Spleen (tissue), 11 donors: ENCODE measurements around the gene MS4A6E. TPM values are rescaled to one million over a fixed set of nuclear protein-coding genes. Genes with fewer than 3 reads are reported as not detected.

Source experiments
- DNase-seq: peaks from one replicate; pipeline ENCODE4 v3.0.0-alpha.2; 2020
- H3K27ac ChIP-seq, 8 donors: fragments of 200-600 bp; sonication (generic) in 7 of 8; 1 replicate in 4 of 8; 2 replicates in 4 of 8; pipeline versions ENCODE4 v1.5.0 to v1.8.0; 2016 to 2021; ENCODE audit warnings: inconsistent platforms in 4 of 8, mild to moderate bottlenecking in 4 of 8, moderate library complexity in 1 of 8
- H3K27me3 ChIP-seq, 7 donors: fragments of 200-600 bp; sonication (generic) in 6 of 7; replicated peaks in 1 of 7; 1 replicate in 4 of 7; 2 replicates in 3 of 7; pipeline versions ENCODE4 v1.5.0 to v1.8.0; 2016 to 2021; ENCODE audit warnings: inconsistent platforms in 3 of 7, mild to moderate bottlenecking in 1 of 7
- H3K36me3 ChIP-seq, 6 donors: fragments of 200-600 bp; sonication (generic) in 5 of 6; 1 replicate in 4 of 6; 2 replicates in 2 of 6; pipeline versions ENCODE4 v1.5.0 to v1.8.0; 2016 to 2021; ENCODE audit warnings: inconsistent platforms in 2 of 6
- H3K4me1 ChIP-seq, 6 donors: fragments of 200-600 bp; sonication (generic) in 5 of 6; 1 replicate in 3 of 6; 2 replicates in 3 of 6; pipeline versions ENCODE4 v1.5.0 to v1.8.0; 2016 to 2021; ENCODE audit warnings: inconsistent platforms in 3 of 6
- H3K4me3 ChIP-seq, 8 donors: fragments of 200-600 bp; sonication (generic) in 7 of 8; 1 replicate in 4 of 8; 2 replicates in 4 of 8; pipeline versions ENCODE4 v1.5.0 to v1.8.0; 2016 to 2021; ENCODE audit warnings: inconsistent platforms in 4 of 8, mild to moderate bottlenecking in 4 of 8, moderate library complexity in 2 of 8
- H3K9me3 ChIP-seq, 8 donors: fragments of 200-600 bp; sonication (generic) in 7 of 8; 1 replicate in 4 of 8; 2 replicates in 4 of 8; pipeline versions ENCODE4 v1.5.0 to v1.8.0; 2016 to 2021; ENCODE audit warnings: inconsistent platforms in 4 of 8
- POLR2A ChIP-seq, 3 donors: fragments of 450-650 bp; IDR thresholded peaks; one replicate each; pipeline ENCODE4 v1.5.1; 2017; ENCODE audit warnings: antibody characterized with exemption in 3 of 3, mild to moderate bottlenecking in 1 of 3
- POLR2AphosphoS5 ChIP-seq, 3 donors: sonication (generic); formaldehyde crosslinking; IDR thresholded peaks; one replicate each; pipeline ENCODE4 v1.5.1; 2017; ENCODE audit warnings: antibody characterized with exemption in 3 of 3
- WGBS, 5 donors: extraction: QIAGEN DNeasy Blood & Tissue Kit in 3 of 5; methylation state at CpG; one replicate each; pipeline versions ENCODE4 v1.1.5 to v1.1.7; 2013 to 2018; 5-methylcytosine and 5-hydroxymethylcytosine counted together
- intact Hi-C: fragments of 100-400 bp; cut with DNase I; formaldehyde crosslinking; loops from one replicate; pipeline ENCODE4 v1.15.0; 2023; ENCODE audit warnings: low total_unique reads
- polyA plus RNA-seq, 3 donors: library from polyadenylated mRNA; stranded (reverse); fragments of 200-250 nt; gene quantifications; one replicate each; pipeline ENCODE4 v1.2.1, GENCODE V29; 2013
- total RNA-seq, 7 donors: library from RNA; depleted of rRNA in 3 of 7; stranded (reverse); fragments of >200 nt in 3 of 7; fragmentation: NEBNext Ultra II Directional in 4 of 7; extraction: Animal tissue kit (Norgen Biotek cat#: 25700) in 4 of 7; gene quantifications; one replicate each; pipeline versions ENCODE4 v1.1.0 to v1.2.1, GENCODE V29; 2016 to 2021
- TF ChIP-seq, protein P1 (sequence below), 11 experiments: fragments of 200-600 bp in 7 of 11; fragments of 450-650 bp in 4 of 11; sonication (generic) in 4 of 11; IDR thresholded peaks in 8 of 11; conservative IDR thresholded peaks in 3 of 11; 1 replicate in 7 of 11; 2 replicates in 4 of 11; pipeline versions ENCODE4 v1.4.0 to v1.8.0; 2016 to 2021; ENCODE audit warnings: antibody characterized with exemption in 11 of 11, inconsistent platforms in 4 of 11, mild to moderate bottlenecking in 1 of 11
- donor health status: healthy with polysubstance abuse.
- donor health status: DM: no; HTN: no; CAD: no; lungs with moderate emphysema.
- donor health status: DM: no; HTN: no; CAD: no.
- donor health status: Bipolar disorder and iron deficiency.
- donor health status: healthy.
- donor health status: DM: no; HTN: no; CAD: no.
- donor health status: DM: yes; HTN: yes; CAD: no.

MS4A6E gene
- total and polyA plus RNA-seq, 10 donors: 0.65 to 128 (median 4.8) TPM; not detected in 1

- Histone ChIP-seq H3K36me3 (no peaks in the 10 kb centered on the region), H3K27ac (peak overlapping the region in 6 of 8 donors; percentile 79 to 89 (median 82)), H3K4me3 (no peak overlapping the region), H3K27me3 (no peaks in the 10 kb centered on the region), H3K9me3 (no peaks in the 10 kb centered on the region), H3K4me1 (peaks cover 0 to 46% (median 17%) of the 10 kb centered on the region in 6 donors)
- no peak for DNase-seq
- WGBS, 5 donors: 65 to 95% (median 90%) methylated on average over 3 of the region's 3 CpGs
- no peak for TF ChIP-seq POLR2AphosphoS5 (IDR thresholded peaks at IDR 0.05)
- TF ChIP-seq, protein P1, sequence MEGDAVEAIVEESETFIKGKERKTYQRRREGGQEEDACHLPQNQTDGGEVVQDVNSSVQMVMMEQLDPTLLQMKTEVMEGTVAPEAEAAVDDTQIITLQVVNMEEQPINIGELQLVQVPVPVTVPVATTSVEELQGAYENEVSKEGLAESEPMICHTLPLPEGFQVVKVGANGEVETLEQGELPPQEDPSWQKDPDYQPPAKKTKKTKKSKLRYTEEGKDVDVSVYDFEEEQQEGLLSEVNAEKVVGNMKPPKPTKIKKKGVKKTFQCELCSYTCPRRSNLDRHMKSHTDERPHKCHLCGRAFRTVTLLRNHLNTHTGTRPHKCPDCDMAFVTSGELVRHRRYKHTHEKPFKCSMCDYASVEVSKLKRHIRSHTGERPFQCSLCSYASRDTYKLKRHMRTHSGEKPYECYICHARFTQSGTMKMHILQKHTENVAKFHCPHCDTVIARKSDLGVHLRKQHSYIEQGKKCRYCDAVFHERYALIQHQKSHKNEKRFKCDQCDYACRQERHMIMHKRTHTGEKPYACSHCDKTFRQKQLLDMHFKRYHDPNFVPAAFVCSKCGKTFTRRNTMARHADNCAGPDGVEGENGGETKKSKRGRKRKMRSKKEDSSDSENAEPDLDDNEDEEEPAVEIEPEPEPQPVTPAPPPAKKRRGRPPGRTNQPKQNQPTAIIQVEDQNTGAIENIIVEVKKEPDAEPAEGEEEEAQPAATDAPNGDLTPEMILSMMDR (IDR thresholded peaks at IDR 0.05 in 8 of 11, conservative IDR thresholded peaks at IDR 0.05 in 3 of 11): no peak
- TF ChIP-seq POLR2A (IDR thresholded peaks at IDR 0.05): no peak
- intact Hi-C loops: no loop called here
Measured at GRCh38 chr11:60376601-60377000, 49.5 kb downstream of the MS4A6E start.

DNA sequence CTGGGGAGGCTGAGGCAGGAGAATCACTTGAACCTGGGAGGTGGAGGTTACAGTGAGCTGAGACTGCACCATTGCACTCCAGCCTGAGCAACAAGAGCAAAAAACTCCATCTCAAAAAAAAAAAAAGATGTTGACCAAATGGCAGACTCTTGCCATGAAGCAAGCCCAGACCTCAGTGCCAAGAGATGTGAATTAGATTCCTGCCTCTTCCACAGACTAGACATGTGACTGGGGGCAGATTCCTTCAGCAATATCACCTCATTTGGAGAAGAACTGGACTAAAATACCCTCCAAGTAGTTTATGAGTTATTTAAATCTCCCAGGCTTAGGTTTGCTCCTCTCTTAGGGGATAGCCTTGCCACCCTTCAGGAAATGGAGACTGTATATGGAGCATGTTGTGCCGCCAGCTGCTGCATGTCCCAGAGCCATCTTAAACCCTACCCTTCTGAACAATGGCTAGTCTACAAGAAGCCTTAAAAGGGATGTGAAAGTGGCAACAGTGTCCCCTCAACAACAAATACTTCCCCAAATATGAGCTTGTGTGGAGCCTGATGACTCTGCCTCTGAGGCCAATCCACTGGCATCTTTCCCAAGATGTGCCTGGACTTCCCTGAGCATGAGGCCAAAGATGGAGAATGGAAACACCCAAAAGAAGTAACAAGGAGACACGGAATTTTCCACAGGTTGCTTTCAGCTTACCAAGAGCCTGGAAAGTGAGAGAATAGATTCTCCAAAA lies 50.5 kb downstream of the MS4A6E start:
- Histone ChIP-seq H3K36me3 (peaks cover 0 to under 1% (median 0%) of the 10 kb centered on the region in 6 donors), H3K4me1 (peaks cover 0 to 44% (median 15%) of the 10 kb centered on the region in 6 donors), H3K9me3 (no peaks in the 10 kb centered on the region), H3K27ac (peak overlapping the region; percentile 13 to 89 (median 82)), H3K4me3 (peak overlapping the region in 1 of 8 donors; percentile 62), H3K27me3 (no peaks in the 10 kb centered on the region)
- TF ChIP-seq POLR2AphosphoS5 (IDR thresholded peaks at IDR 0.05) (peak in 1 of 3 donors; percentile 84), POLR2A (IDR thresholded peaks at IDR 0.05) (peak in 2 of 3 donors; percentile 16 to 18)
- TF ChIP-seq, protein P1 (IDR thresholded peaks at IDR 0.05 in 8 of 11, conservative IDR thresholded peaks at IDR 0.05 in 3 of 11): no peak
- intact Hi-C loops: no loop called here
- DNase-seq: peak; percentile 78
- 57 to 74% (median 61%) methylated on average over 2 of the region's 2 CpGs for WGBS, 5 donors

GRCh38 chr11:60378354-60378753 lies 51.3 kb downstream of the MS4A6E start, which contains the start of gene MS4A7:
Gene MS4A7, plus strand, starts transcription at chr11:60378532. Its CDS starts 4,610 bp downstream, at chr11:60383142.
- WGBS, 5 donors: 7 to 25% (median 11%) methylated on average over 3 of the region's 3 CpGs

More at GRCh38 chr11:60378354-60378753, 51.3 kb downstream of the MS4A6E start, which contains the start of gene MS4A7:
- DNase-seq: peak; percentile 88
- Histone ChIP-seq H3K4me3 (peak within 1 kb of the TSS in 6 of 8 donors; percentile 4 to 62 (median 22)), H3K36me3 (peaks cover 0 to 8% (median 0%) of the 10 kb centered on the region in 6 donors), H3K27ac (peak within 1 kb of the TSS; percentile 43 to 89 (median 82)), H3K27me3 (no peaks in the 10 kb centered on the region), H3K9me3 (no peaks in the 10 kb centered on the region), H3K4me1 (peaks cover 0 to 38% (median 15%) of the 10 kb centered on the region in 6 donors)
- intact Hi-C loops: no loop called here
- TF ChIP-seq POLR2A (IDR thresholded peaks at IDR 0.05) (peak in 1 of 3 donors; percentile 53), POLR2AphosphoS5 (IDR thresholded peaks at IDR 0.05) (peak; percentile 32 to 89 (median 87))
- TF ChIP-seq, protein P1 (IDR thresholded peaks at IDR 0.05 in 8 of 11, conservative IDR thresholded peaks at IDR 0.05 in 3 of 11): no peak
